ENCODE results near the gene ADGRL3.

GRCh38 chr4:61277785-61278760, 77.9 kb downstream of the ADGRL3 start:
- TF ChIP-seq CTCF (IDR thresholded peaks at IDR 0.05; ENCODE audit: insufficient read depth, low read length, poor library complexity, severe bottlenecking), result no peak
- no peak for TF ChIP-seq EZH2phosphoT487 (conservative IDR thresholded peaks at IDR 0.05; ENCODE audit: low read length)
